Measurements from ENCODE around the gene ZNF800. TPM values are rescaled to one million over a fixed set of nuclear protein-coding genes. Genes with fewer than 3 reads are reported as not detected.

The ZNF800 gene, protein sequence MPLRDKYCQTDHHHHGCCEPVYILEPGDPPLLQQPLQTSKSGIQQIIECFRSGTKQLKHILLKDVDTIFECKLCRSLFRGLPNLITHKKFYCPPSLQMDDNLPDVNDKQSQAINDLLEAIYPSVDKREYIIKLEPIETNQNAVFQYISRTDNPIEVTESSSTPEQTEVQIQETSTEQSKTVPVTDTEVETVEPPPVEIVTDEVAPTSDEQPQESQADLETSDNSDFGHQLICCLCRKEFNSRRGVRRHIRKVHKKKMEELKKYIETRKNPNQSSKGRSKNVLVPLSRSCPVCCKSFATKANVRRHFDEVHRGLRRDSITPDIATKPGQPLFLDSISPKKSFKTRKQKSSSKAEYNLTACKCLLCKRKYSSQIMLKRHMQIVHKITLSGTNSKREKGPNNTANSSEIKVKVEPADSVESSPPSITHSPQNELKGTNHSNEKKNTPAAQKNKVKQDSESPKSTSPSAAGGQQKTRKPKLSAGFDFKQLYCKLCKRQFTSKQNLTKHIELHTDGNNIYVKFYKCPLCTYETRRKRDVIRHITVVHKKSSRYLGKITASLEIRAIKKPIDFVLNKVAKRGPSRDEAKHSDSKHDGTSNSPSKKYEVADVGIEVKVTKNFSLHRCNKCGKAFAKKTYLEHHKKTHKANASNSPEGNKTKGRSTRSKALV
- total RNA-seq, result 10 to 100 TPM; 26.6 to 33.6 (median 28.7) TPM
- 10 to 100 TPM in 1 of 3 donors, 1 to 10 TPM in 2; 4.1 to 11.8 (median 5.2) TPM for polyA plus RNA-seq
- long read RNA-seq, donor 1, full-length matches to known transcripts, result 2 of 10 reads
- long read RNA-seq, donor 1, partial matches to known transcripts, result 5 of 10 reads
- long read RNA-seq, donor 1, other reads (novel, unspliced or antisense), result 3 of 10 reads
- long read RNA-seq, donor 2, full-length matches to known transcripts, result 5 of 21 reads
- long read RNA-seq, donor 2, partial matches to known transcripts, result 8 of 21 reads
- long read RNA-seq, donor 2, other reads (novel, unspliced or antisense), result 8 of 21 reads

DNA sequence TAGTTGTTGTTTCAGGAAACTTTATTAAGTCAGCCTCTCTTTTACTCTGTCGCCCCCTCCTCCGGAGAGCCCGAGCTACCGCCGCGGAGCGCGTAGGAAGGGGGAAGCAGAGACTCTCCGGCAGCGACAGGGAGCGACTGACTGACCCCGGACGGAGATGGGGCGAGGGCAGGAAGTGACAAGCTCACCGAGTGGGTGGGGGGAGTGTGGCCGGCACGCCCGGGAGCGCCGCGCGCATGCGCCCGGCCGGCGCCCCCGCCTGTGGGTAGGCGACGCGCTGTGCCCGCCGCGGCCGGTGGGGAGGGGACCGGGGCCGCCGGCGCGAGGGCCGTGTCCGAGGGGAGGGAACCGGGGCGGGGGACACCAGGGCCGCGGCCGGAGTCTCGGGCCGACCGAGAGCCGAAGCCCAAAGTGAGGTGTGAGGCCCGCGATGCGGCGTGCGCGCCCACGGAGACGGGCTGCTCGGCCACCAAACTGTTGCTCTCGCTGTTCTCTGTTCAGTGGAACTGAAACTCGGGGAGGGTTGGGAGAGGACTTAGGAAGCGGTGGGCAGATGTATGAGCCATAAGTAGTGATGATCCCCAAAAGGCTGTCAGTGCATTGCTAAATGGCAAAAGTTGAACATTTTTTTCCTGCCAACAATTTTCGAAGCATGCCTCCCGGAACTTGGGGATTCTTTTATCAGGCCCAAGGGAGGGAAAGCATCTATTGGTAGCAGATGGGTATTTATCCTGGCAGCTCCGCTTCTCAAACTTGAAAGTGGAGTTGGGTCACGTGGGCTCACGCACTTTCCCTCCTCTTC lies at the start of gene ZNF800:
ZNF800 (minus strand) TSS at position 143 of the 802 bp plus-strand sequence. CDS start 1,151 bp downstream, outside the sequence.
- Histone ChIP-seq H3K4me1 (peaks cover 23% of the 10 kb centered on the region), H3K9me3 (no peaks in the 10 kb centered on the region), H3K27ac (peak within 1 kb of the TSS; percentile 99), H3K27me3 (ENCODE audit: insufficient read depth in 3 of 3, low read length in 2 of 3) (no peaks in the 10 kb centered on the region), H3K4me3 (peak within 1 kb of the TSS; percentile 93), H3K36me3 (ENCODE audit: insufficient read depth in 1 of 2, low read depth in 1 of 2) (peaks cover 2 to 34% of the 10 kb centered on the region in 2 donors)
- peak; percentile 90 to 95 for DNase-seq
- TF ChIP-seq, protein P1, sequence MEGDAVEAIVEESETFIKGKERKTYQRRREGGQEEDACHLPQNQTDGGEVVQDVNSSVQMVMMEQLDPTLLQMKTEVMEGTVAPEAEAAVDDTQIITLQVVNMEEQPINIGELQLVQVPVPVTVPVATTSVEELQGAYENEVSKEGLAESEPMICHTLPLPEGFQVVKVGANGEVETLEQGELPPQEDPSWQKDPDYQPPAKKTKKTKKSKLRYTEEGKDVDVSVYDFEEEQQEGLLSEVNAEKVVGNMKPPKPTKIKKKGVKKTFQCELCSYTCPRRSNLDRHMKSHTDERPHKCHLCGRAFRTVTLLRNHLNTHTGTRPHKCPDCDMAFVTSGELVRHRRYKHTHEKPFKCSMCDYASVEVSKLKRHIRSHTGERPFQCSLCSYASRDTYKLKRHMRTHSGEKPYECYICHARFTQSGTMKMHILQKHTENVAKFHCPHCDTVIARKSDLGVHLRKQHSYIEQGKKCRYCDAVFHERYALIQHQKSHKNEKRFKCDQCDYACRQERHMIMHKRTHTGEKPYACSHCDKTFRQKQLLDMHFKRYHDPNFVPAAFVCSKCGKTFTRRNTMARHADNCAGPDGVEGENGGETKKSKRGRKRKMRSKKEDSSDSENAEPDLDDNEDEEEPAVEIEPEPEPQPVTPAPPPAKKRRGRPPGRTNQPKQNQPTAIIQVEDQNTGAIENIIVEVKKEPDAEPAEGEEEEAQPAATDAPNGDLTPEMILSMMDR (IDR thresholded peaks at IDR 0.05), result no peak
- ATAC-seq, result peak; percentile 97 to 99 (median 98)
- WGBS, 3 donors, result 0% methylated on average over 36 to 67 of the region's 67 CpGs
- intact Hi-C loops (cut with DNase I), result loop anchor here (5.0 kb wide), 4 partner anchors 45 to 260 kb away; partner anchors contain the start of genes ARF5 (in 1 of the 2), GCC1 (in 1 of the 2) and SND1 (in 1 of the 2)

DNA sequence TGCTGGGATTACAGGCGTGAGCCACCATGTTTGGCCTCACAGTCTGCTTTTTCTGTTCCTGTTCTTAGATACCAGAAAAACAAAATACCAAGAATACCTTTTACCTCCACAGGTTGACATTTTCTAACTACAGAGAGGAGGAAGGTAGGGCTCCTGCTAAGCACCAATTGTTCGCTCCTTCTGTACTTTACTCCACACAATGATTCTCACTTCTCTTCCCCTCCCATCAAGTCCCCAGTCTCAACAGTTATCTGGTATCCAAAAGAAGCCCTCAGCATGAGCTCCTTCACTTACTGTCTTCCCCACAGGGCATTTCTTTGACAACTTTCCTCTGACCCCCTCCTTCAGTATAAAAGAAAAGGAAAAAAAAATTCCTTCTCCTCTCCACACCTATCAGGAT lies 47.7 kb upstream of the ZNF800 start:
- H3K27me3 ChIP-seq (ENCODE audit: insufficient read depth in 3 of 3, low read length in 2 of 3), result no peaks in the 10 kb centered on the region
- DNase-seq (no peak), ATAC-seq (no peak)
- no peaks in the 10 kb centered on the region for H3K9me3 ChIP-seq
- H3K4me1 ChIP-seq, result no peaks in the 10 kb centered on the region
- no peak overlapping the region for H3K27ac ChIP-seq
- TF ChIP-seq, protein P1 (IDR thresholded peaks at IDR 0.05), result no peak
- H3K4me3 ChIP-seq, result no peak overlapping the region
- 87 to 95% (median 93%) methylated on average over 2 of the region's 2 CpGs for WGBS, 3 donors
- no peaks in the 10 kb centered on the region for H3K36me3 ChIP-seq (ENCODE audit: insufficient read depth in 1 of 2, low read depth in 1 of 2)
- intact Hi-C loops (cut with DNase I), result no loop called here

DNA sequence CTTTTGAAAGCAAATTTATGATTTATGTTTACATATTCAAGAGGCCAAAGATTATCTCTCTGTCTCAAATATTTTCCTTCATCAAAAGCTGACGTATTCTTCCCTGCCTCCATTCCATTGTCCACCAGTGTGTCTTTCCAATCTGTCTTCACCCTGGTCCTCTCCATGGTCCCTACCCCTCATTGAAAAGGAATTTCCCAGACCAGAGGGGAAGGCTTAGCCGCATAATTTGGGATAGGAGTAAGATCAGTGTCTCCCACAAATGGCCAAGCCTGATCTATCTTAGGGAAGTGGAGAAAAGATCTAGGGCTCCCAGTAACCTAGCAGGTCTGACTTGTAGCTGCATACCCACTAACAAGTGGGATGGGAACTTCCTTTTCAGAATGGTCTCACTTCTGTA lies 46.3 kb upstream of the ZNF800 start:
- no peaks in the 10 kb centered on the region for H3K27me3 ChIP-seq (ENCODE audit: insufficient read depth in 3 of 3, low read length in 2 of 3)
- TF ChIP-seq, protein P1 (IDR thresholded peaks at IDR 0.05), result no peak
- intact Hi-C loops (cut with DNase I), result no loop called here
- WGBS, 3 donors, result 73 to 89% (median 82%) methylated on average over 2 of the region's 2 CpGs
- no peak overlapping the region for H3K4me3 ChIP-seq
- no peaks in the 10 kb centered on the region for H3K4me1 ChIP-seq
- DNase-seq, result no peak
- H3K27ac ChIP-seq, result no peak overlapping the region
- H3K9me3 ChIP-seq, result no peaks in the 10 kb centered on the region
- H3K36me3 ChIP-seq (ENCODE audit: insufficient read depth in 1 of 2, low read depth in 1 of 2), result no peaks in the 10 kb centered on the region
- ATAC-seq, result no peak

DNA sequence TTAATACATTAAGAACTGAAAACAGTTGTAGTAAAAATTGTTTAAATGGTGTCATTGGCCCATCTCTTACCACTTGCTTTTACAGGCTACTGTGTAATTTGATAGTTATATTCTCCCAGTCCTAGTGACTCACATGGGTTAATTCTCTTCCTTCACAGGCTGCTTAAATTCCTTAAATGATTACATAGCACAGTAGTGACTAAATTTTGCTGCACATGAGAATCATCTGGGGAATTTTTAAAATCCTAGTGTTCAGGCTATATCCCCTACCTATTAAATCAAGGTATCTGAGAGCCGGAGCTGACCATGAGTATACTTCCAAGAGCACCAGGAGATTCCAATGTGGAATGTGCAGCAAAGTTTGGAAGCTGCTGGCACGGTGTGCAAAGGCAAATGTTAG lies 45.3 kb upstream of the ZNF800 start:
- ATAC-seq, result no peak
- DNase-seq, result no peak
- Histone ChIP-seq H3K27me3 (ENCODE audit: insufficient read depth in 3 of 3, low read length in 2 of 3) (no peaks in the 10 kb centered on the region), H3K27ac (no peak overlapping the region), H3K36me3 (ENCODE audit: insufficient read depth in 1 of 2, low read depth in 1 of 2) (no peaks in the 10 kb centered on the region), H3K9me3 (no peaks in the 10 kb centered on the region), H3K4me3 (no peak overlapping the region), H3K4me1 (no peaks in the 10 kb centered on the region)
- TF ChIP-seq, protein P1 (IDR thresholded peaks at IDR 0.05), result no peak
- intact Hi-C loops (cut with DNase I), result no loop called here
- 14 to 22% (median 19%) methylated on average over 2 of the region's 2 CpGs for WGBS, 3 donors

Measured in psoas muscle (tissue), 8 donors.